ENCODE results near the gene FBXO7.

FBXO7 gene

DNA sequence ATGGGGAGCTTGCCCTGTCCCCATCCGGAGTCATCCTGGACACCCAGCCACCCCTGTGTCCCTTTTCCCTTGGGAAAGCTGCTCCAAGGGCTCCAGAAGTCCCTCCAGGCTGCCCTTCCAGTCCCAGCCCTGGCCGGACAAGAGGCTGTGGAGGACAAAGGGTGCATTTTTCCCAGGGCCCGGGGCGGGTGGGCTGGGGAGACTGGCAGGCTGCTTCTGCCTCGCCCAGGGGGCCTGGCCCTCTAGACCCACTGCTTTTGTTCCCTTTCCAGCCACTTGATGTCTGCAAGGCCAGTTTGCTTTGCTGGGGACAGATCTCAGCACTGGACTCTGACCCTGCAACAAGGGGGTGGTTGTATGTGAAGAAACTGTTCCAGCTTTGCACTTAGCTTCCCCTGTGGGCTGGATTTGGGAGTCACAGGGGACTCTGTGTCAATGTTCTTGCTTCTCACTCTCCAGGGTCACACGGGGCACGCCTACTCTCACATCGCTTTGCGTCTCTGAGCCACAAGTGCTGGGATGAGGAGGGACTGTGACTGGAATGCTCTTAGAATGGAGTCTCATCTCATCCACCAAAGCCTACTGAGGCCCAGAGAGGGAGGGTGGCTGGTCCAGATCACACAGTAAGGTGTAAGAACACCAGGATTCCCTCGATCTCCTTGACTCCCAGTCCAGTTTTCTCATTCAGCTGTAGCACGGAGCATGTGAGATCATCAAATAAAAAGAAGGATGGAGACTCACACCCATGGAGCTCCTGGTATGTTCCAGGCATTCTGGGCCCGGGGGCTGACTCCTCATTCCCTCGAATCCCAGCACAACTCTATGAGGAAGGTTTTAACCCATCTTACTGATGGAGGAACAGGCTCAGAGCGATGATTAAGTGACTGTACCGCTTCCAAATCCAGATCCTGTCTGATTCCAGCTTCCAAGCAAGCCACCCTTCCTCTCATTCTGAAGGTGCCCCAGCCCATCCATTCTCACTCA lies 59.9 kb downstream of the FBXO7 start:
- Histone ChIP-seq H3K36me3 (ENCODE audit: control insufficient read depth in 2 of 2, insufficient read depth in 1 of 2, low read length in 2 of 2) (no peaks in the 10 kb centered on the region), H3K27ac (ENCODE audit: extremely low read depth, low read depth, low read length) (no peak overlapping the region), H3K4me3 (ENCODE audit: low read depth, low read length) (no peak overlapping the region), H3K9me3 (ENCODE audit: control insufficient read depth, insufficient read depth, low read depth, low read length) (no peaks in the 10 kb centered on the region), H3K4me1 (ENCODE audit: control insufficient read depth, insufficient read depth, low read length) (peaks cover 5% of the 10 kb centered on the region)
- ChIA-PET POLR2A (no interaction called here), CTCF (interaction anchor here (1.3 kb wide), 1 partner anchor 466 kb away, joined by 3 read pairs; no protein-coding TSS in a partner anchor)
- TF ChIP-seq ZNF404 (tag by site-specific recombination; IDR thresholded peaks at IDR 0.05) (no peak), ZNF133 (tag by site-specific recombination; IDR thresholded peaks at IDR 0.05) (no peak), ZFHX2 (tag by site-specific recombination; conservative IDR thresholded peaks at IDR 0.05) (0 out of 2 replicates have a peak, but pooled peaks have one; percentile 13), KLF8 (tag by site-specific recombination; IDR thresholded peaks at IDR 0.05) (no peak)

DNA sequence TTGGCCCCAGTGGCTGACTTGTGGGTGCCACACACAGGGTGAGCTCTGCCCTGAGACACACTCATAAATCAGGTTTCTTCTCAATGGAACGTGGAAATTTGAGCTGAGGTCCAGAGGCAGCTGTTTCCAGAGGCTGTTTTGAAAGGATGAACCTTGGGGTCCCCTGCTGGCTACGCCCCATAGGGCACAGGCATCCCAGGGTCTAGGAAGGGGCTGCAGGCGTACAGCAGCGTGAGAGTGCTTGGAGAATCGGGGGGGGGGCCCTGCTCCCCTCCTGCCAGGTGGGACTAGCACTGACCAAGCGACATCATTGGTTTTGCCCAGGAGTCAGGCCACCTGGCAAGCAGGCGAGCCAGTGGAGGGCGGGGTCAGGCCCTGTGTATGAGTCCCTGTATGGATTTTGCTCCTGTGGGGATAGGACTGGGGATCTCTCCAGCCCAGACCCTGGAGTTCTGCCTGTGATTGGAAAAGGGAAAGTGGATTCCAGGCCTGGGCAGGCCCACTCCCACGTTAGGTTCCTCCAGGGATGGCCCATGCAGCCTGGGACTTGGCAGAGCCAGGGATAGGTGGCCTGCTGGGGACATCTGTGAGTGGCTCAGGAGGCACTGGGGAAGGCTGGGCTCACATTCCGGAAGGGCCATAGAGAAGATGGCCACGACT lies 61.0 kb downstream of the FBXO7 start:
- peaks cover 7% of the 10 kb centered on the region for H3K4me1 ChIP-seq (ENCODE audit: control insufficient read depth, insufficient read depth, low read length)
- no peaks in the 10 kb centered on the region for H3K36me3 ChIP-seq (ENCODE audit: control insufficient read depth in 2 of 2, insufficient read depth in 1 of 2, low read length in 2 of 2)
- no peak overlapping the region for H3K4me3 ChIP-seq (ENCODE audit: low read depth, low read length)
- CTCF ChIA-PET: interaction anchor here (0.7 to 1.3 kb wide), 3 partner anchors 264 to 709 kb away, joined by 3 to 4 read pairs (median 3); no protein-coding TSS in a partner anchor
- no peak overlapping the region for H3K27ac ChIP-seq (ENCODE audit: extremely low read depth, low read depth, low read length)
- TF ChIP-seq ZNF610 (tag by site-specific recombination; IDR thresholded peaks at IDR 0.05; ENCODE audit: borderline replicate concordance) (no peak), ZNF280C (tag by site-specific recombination; IDR thresholded peaks at IDR 0.05) (no peak), ZIC2 (tag by site-specific recombination; IDR thresholded peaks at IDR 0.05) (peak; percentile 56)
- POLR2A ChIA-PET: no interaction called here
- no peaks in the 10 kb centered on the region for H3K9me3 ChIP-seq (ENCODE audit: control insufficient read depth, insufficient read depth, low read depth, low read length)

GRCh38 chr22:32536352-32536751 lies 61.7 kb downstream of the FBXO7 start:
- Histone ChIP-seq H3K27ac (ENCODE audit: extremely low read depth, low read depth, low read length) (no peak overlapping the region), H3K9me3 (ENCODE audit: control insufficient read depth, insufficient read depth, low read depth, low read length) (no peaks in the 10 kb centered on the region), H3K4me3 (ENCODE audit: low read depth, low read length) (no peak overlapping the region), H3K4me1 (ENCODE audit: control insufficient read depth, insufficient read depth, low read length) (peaks cover 7% of the 10 kb centered on the region), H3K36me3 (ENCODE audit: control insufficient read depth in 2 of 2, insufficient read depth in 1 of 2, low read length in 2 of 2) (no peaks in the 10 kb centered on the region)
- ChIA-PET POLR2A (no interaction called here), CTCF (interaction anchor here (1.0 to 2.2 kb wide), 2 partner anchors 260 to 263 kb away, joined by 4 to 11 read pairs; no protein-coding TSS in a partner anchor)
- TF ChIP-seq GLIS2 (tag by site-specific recombination; IDR thresholded peaks at IDR 0.05) (no peak), ZNF837 (tag by site-specific recombination; IDR thresholded peaks at IDR 0.05) (no peak), ZNF514 (tag by site-specific recombination; IDR thresholded peaks at IDR 0.05) (no peak), ZNF169 (tag by site-specific recombination; IDR thresholded peaks at IDR 0.05) (no peak), ZNF132 (tag by site-specific recombination; IDR thresholded peaks at IDR 0.05; ENCODE audit: borderline replicate concordance) (no peak), ZNF518A (tag by site-specific recombination; conservative IDR thresholded peaks at IDR 0.05; ENCODE audit: low read depth) (no peak), ZNF792 (tag by site-specific recombination; IDR thresholded peaks at IDR 0.05) (no peak), PRDM1 (tag by site-specific recombination; IDR thresholded peaks at IDR 0.05) (no peak), ZNF639 (tag by site-specific recombination; IDR thresholded peaks at IDR 0.05) (no peak)
- TF ChIP-seq, protein P1, sequence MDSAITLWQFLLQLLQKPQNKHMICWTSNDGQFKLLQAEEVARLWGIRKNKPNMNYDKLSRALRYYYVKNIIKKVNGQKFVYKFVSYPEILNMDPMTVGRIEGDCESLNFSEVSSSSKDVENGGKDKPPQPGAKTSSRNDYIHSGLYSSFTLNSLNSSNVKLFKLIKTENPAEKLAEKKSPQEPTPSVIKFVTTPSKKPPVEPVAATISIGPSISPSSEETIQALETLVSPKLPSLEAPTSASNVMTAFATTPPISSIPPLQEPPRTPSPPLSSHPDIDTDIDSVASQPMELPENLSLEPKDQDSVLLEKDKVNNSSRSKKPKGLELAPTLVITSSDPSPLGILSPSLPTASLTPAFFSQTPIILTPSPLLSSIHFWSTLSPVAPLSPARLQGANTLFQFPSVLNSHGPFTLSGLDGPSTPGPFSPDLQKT (IDR thresholded peaks at IDR 0.05; ENCODE audit: borderline replicate concordance, low read depth, low read length): no peak
- TF ChIP-seq, protein P2, sequence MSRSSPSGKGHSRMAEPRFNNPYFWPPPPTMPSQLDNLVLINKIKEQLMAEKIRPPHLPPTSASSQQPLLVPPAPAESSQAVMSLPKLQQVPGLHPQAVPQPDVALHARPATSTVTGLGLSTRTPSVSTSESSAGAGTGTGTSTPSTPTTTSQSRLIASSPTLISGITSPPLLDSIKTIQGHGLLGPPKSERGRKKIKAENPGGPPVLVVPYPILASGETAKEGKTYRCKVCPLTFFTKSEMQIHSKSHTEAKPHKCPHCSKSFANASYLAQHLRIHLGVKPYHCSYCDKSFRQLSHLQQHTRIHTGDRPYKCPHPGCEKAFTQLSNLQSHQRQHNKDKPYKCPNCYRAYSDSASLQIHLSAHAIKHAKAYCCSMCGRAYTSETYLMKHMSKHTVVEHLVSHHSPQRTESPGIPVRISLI (tag by site-specific recombination; IDR thresholded peaks at IDR 0.05): no peak
